Ectodermal cell (in vitro differentiated cells): ENCODE data around the gene TNNI3.
"Not testable (repeated sequence)": the region's sequence is repeated elsewhere in the genome, so short reads cannot be mapped to it uniquely, and the experiment has no call there.

ENCODE experiments used
- H3K27ac ChIP-seq: 2 replicates; pipeline ENCODE4 v1.7.0; 2013; ENCODE audit warnings: mild to moderate bottlenecking, low read depth, low read length; ENCODE audit not compliant: insufficient read depth, poor library complexity, severe bottlenecking
- H3K27me3 ChIP-seq: 2 replicates; pipeline ENCODE4 v1.7.0; 2013; ENCODE audit warnings: mild to moderate bottlenecking, low read length; ENCODE audit not compliant: insufficient read depth, control insufficient read depth, poor library complexity, severe bottlenecking
- H3K36me3 ChIP-seq: one replicate; pipeline ENCODE4 v1.7.0; 2013; ENCODE audit warnings: low read length; ENCODE audit not compliant: control insufficient read depth, insufficient read depth
- H3K4me1 ChIP-seq: one replicate; pipeline ENCODE4 v1.7.0; 2013; ENCODE audit warnings: low read length; ENCODE audit not compliant: control insufficient read depth, insufficient read depth
- H3K4me3 ChIP-seq: 2 replicates; pipeline ENCODE4 v1.7.0; 2013; ENCODE audit warnings: low read depth, low read length, control low read depth; ENCODE audit not compliant: insufficient read depth
- H3K9me3 ChIP-seq: 2 replicates; pipeline ENCODE4 v1.7.0; 2013; ENCODE audit warnings: mild to moderate bottlenecking, low read length, moderate library complexity; ENCODE audit not compliant: control insufficient read depth
- WGBS, 2 experiments: methylation state at CpG; one replicate each; pipeline ENCODE4 v1.1.7; 2013; ENCODE audit warnings: missing lambda C conversion rate in 2 of 2; 5-methylcytosine and 5-hydroxymethylcytosine counted together

TNNI3 gene

DNA sequence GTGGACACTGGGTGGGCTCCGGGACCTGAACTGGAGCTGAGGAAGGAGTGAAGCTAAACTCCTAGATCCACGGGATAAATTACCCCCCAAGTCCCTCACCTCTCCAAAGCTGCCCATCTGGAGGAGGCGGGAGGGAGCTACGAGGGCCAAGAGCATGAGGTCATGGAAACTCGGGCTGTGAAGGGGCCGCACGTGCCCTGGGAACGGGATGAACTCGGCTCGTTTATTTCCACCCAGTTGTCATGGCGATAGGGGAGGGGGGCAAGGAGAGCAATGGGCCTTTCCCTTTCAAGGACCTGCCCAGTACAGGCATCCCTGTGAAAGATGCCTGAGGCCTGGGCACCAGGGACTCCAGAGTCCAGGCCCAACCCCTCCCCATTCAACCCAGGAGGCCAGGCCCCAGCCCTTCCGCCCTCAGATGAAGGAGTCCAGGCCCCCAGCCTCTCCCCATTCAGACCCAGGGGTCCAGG, 43.9 kb downstream of the TNNI3 start:
- H3K27me3 ChIP-seq, result no peaks in the 10 kb centered on the region
- 43 to 48% methylated on average over 12 of the region's 12 CpGs for WGBS, 2 experiments
- H3K4me1 ChIP-seq, result peaks cover 24% of the 10 kb centered on the region
- no peaks in the 10 kb centered on the region for H3K9me3 ChIP-seq
- no peak overlapping the region for H3K4me3 ChIP-seq
- no peaks in the 10 kb centered on the region for H3K36me3 ChIP-seq
- H3K27ac ChIP-seq, result peak overlapping the region; percentile 91

DNA sequence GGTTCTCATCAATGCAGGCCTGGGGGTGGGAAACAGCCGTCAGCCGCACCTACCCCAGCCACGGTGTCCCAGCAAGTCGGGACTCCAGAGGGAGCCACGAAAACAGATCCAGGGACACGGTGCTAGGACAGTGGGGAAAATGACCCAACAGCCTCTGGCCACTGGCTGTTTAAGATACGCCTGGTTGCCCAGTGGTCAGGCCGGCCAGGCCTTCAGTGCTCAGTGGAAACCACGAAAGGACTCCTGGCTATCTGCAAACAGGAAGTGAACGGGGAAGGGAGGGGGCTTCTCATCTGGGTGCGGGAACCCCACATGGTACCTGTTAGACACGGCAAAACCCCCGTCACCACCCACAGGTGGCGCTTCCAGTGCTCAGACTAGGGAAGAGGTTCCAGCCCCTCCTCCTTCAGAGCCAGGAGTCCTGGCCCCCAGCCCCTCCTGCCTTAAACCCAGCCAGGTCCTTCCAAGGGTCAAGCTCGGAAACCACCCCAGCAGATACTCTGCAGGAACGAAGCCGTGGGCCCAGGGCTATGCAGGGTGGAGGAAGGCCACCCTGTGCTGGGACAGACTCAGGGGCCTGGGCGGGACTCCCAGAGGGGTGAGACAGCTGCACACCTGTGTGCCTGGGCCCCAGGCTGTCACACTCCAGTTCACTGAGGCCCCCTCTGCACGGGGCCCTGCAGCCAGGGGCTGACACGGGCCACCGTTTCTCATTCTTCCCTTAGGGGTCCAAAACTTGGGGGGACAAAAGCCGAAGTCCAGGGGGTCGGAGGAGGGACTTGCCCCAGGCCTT, 44.6 kb downstream of the TNNI3 start:
- Histone ChIP-seq H3K9me3 (no peaks in the 10 kb centered on the region), H3K27ac (peak overlapping the region; percentile 91), H3K4me3 (no peak overlapping the region), H3K27me3 (no peaks in the 10 kb centered on the region), H3K36me3 (no peaks in the 10 kb centered on the region), H3K4me1 (peaks cover 23% of the 10 kb centered on the region)
- 88 to 90% methylated on average over 23 of the region's 23 CpGs for WGBS, 2 experiments

DNA sequence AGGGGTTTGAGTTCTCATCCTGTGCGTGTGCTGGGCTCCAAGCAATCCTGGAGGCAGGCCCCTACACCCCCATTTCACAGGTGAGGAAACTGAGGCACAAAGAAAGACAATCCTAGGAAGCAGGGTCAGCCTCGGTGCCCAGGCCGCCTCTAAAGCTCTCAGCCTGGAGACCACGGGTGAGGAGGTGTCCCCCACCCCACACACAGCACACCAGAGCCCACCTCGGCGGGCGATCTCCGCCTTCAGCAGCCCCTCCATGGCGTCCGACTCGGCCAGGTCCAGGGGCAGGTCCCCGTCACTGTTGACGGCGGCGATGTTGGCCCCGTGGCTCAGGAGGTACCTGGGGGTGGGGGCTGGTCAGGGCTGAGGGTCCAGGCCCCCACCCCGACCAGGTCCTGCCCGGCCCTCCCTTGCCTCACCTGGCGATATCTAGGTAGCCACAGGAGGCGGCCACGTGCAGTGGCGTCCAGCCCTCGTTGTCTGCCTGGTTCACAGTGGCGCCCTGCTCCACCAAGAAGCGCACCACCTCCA, 45.2 kb downstream of the TNNI3 start:
- Histone ChIP-seq H3K9me3 (no peaks in the 10 kb centered on the region), H3K27me3 (no peaks in the 10 kb centered on the region), H3K36me3 (no peaks in the 10 kb centered on the region), H3K4me1 (peaks cover 23% of the 10 kb centered on the region), H3K4me3 (no peak overlapping the region), H3K27ac (no peak overlapping the region)
- WGBS, 2 experiments, result 96 to 97% methylated on average over 25 of the region's 25 CpGs

DNA sequence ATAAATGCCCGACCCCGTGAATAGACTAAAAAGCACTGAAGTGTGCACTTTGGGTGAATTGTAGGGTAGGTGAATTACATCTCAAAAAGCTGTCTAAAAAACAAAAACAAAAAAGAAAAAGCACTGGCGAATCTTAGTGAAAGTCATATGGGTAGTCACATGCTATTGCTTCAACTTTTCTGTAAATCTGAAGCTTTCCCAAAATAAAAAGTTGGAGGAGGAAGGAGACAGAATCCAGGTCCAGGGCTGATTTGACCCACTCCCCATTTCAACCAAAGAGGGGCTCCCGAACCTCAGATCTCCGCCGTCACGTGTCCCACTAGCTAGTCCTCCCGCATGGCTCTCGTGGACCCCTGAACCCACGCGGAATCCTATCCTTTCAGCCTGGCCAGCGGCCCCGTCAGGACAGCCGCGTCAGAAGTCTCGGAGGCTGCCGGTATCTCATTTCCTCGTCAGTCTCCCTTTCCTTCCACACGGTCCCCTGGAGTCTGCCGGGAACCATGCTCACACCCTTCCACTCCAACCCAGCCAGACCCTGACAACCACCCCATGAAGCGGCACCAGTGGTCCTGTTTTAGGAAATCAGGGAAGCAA, 46.2 kb downstream of the TNNI3 start:
- peaks cover 23% of the 10 kb centered on the region for H3K4me1 ChIP-seq
- 92 to 95% methylated on average over 21 of the region's 21 CpGs for WGBS, 2 experiments
- no peak overlapping the region for H3K27ac ChIP-seq
- H3K4me3 ChIP-seq, result no peak overlapping the region
- H3K36me3 ChIP-seq, result no peaks in the 10 kb centered on the region
- H3K9me3 ChIP-seq, result no peaks in the 10 kb centered on the region
- no peaks in the 10 kb centered on the region for H3K27me3 ChIP-seq

DNA sequence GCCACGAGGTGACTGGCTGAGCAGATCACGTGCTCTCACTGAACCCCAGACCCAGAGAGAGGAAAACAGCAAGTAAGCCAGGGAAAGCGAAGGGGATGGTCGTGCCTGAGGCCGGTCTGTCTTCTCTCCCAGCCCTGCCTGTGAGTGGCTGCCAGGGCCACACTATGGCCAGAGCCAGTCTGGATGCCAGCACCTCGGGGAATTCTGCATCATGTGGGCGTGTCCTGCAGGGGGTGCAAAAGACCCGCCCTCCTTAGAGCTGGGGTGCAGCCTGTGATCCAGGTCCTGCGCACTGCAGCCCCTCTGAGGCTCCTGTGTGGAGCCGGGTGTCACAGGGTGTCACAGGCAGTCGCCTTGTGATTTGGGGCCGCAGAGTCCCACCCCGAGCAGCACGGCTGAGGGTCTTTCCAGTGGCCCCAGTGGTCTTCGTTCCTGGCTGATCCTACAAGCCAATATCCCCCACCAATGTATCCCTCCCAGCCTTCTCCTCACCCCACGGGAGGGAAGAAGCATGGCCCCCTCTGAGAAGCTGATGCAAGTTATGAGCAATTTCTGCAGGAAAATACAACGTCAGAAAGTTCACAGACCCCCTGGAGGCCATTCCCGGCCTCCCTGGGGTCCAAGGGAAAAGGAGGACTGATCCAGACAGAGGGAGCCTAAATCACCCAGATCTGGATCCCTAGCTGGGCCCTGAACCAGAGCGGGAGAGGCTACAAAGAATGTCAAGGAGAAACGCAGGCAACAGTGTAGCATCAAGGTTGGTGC, 47.8 kb downstream of the TNNI3 start:
- no peaks in the 10 kb centered on the region for H3K36me3 ChIP-seq
- H3K4me3 ChIP-seq, result no peak overlapping the region
- no peaks in the 10 kb centered on the region for H3K27me3 ChIP-seq
- H3K4me1 ChIP-seq, result peaks cover 14% of the 10 kb centered on the region
- H3K27ac ChIP-seq, result no peak overlapping the region
- WGBS, 2 experiments, result 89 to 92% methylated on average over 20 of the region's 20 CpGs
- H3K9me3 ChIP-seq, result no peaks in the 10 kb centered on the region

DNA sequence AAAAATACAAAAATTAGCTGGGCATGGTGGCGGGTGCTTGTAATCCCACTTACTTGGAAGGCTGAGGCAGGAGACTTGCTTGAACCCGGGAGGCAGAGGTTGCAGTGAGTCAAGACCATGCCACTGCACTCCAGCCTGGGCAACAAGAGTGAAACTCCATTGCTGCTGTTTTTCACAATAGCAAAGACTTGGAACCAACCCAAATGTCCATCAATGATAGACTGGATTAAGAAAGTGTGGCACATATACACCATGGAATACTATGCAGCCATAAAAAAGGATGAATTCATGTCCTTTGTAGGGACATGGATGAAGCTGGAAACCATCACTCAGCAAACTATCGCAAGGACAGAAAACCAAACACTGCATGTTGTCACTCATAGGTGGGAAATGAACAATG, 50.3 kb downstream of the TNNI3 start:
- not testable (repeated sequence) for H3K36me3 ChIP-seq, H3K4me1 ChIP-seq, H3K27ac ChIP-seq, H3K27me3 ChIP-seq, H3K9me3 ChIP-seq, H3K4me3 ChIP-seq
- 95 to 96% methylated on average over 2 to 3 of the region's 3 CpGs for WGBS, 2 experiments

DNA sequence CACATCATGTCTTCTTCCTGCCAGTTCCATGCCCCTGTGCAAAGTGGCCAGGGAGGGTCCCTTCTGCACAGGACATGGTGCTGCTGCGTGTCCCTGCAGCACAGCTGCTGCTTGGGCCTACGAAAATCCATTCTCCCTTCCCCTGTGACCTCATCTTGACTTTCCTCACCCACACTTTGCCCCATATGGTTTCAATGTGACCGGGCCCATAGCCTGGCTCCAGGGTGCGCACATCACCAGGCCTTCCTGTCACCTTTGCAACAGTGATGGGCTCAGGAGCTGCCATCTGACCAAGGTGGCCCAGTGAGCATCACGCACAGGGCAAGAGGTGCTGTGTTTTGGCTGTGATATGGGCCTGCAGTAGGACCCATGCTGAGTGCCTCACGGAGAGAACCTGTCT, 50.9 kb downstream of the TNNI3 start:
- Histone ChIP-seq H3K27me3 (no peaks in the 10 kb centered on the region), H3K27ac (no peak overlapping the region), H3K9me3 (no peaks in the 10 kb centered on the region), H3K4me1 (no peaks in the 10 kb centered on the region), H3K36me3 (peaks cover 9% of the 10 kb centered on the region), H3K4me3 (no peak overlapping the region)
- 95 to 96% methylated on average over 6 of the region's 6 CpGs for WGBS, 2 experiments

DNA sequence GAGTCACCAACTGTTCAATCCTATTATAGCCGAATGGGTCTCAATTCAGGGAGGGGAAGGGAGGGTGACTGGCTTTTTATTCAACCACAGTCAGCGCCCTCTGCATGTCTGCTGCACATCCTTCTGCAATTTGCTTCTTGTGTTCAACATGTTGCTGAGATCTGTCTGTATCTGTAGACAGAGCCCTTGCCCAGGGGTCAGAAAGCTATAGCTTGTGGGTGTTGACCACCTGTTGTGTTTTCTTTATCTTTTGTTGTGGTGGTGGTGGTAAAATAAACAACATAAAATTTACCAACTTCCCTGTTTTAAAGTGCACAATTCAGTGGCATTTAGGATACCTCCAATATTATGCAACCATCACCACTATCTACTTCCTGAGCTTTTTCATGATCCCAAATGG, 52.3 kb downstream of the TNNI3 start:
- WGBS, 2 experiments, result 93 to 96% methylated on average over 2 of the region's 2 CpGs
- H3K27me3 ChIP-seq, result no peaks in the 10 kb centered on the region
- H3K27ac ChIP-seq, result no peak overlapping the region
- no peaks in the 10 kb centered on the region for H3K9me3 ChIP-seq
- no peak overlapping the region for H3K4me3 ChIP-seq
- no peaks in the 10 kb centered on the region for H3K4me1 ChIP-seq
- peaks cover 9% of the 10 kb centered on the region for H3K36me3 ChIP-seq

DNA sequence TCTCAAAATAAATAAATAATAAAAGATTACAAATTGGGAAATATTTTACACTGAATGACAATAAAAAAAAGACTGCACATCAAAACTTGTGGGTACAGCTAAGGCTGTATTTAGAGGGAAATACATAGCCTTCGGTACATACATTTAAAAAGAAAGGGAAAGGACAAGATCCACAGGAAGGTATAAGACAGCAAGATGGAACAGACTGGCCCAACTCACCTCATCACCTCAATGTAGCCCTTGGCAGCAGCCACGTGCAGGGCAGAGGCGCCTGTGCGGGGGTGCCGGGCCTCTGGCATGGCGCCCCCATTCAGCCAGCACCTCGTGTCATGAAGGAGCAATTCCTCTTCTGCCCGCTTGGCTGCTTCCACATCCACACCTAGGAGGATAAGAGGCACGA, 54.3 kb downstream of the TNNI3 start:
- peaks cover 9% of the 10 kb centered on the region for H3K36me3 ChIP-seq
- no peaks in the 10 kb centered on the region for H3K9me3 ChIP-seq
- whole genome bisulfite sequencing, 2 experiments, result 94 to 97% methylated on average over 9 of the region's 9 CpGs
- no peaks in the 10 kb centered on the region for H3K4me1 ChIP-seq
- no peak overlapping the region for H3K27ac ChIP-seq
- no peak overlapping the region for H3K4me3 ChIP-seq
- H3K27me3 ChIP-seq, result no peaks in the 10 kb centered on the region
